ENCODE measurements around the gene PRDM2.
A peak's percentile ranks its signal among the peaks of the same experiment; 100 is the strongest.

The PRDM2 gene

GRCh38 chr1:13826591-13826990, 126.6 kb downstream of the PRDM2 start:
- no peak for ATAC-seq
- TF ChIP-seq PPARA (CRISPR knock-in tag; IDR thresholded peaks at IDR 0.05; ENCODE audit: borderline replicate concordance) (no peak), POU6F1 (CRISPR knock-in tag; IDR thresholded peaks at IDR 0.05; ENCODE audit: borderline replicate concordance, low read depth) (no peak), ESRRG (CRISPR knock-in tag; IDR thresholded peaks at IDR 0.05) (no peak), TOX (CRISPR knock-in tag; IDR thresholded peaks at IDR 0.05; ENCODE audit: borderline replicate concordance) (no peak), ARNTL (CRISPR knock-in tag; IDR thresholded peaks at IDR 0.05; ENCODE audit: borderline replicate concordance, low read depth) (no peak), OSR1 (CRISPR knock-in tag; IDR thresholded peaks at IDR 0.05) (no peak), ISL1 (CRISPR knock-in tag; IDR thresholded peaks at IDR 0.05) (no peak)

DNA sequence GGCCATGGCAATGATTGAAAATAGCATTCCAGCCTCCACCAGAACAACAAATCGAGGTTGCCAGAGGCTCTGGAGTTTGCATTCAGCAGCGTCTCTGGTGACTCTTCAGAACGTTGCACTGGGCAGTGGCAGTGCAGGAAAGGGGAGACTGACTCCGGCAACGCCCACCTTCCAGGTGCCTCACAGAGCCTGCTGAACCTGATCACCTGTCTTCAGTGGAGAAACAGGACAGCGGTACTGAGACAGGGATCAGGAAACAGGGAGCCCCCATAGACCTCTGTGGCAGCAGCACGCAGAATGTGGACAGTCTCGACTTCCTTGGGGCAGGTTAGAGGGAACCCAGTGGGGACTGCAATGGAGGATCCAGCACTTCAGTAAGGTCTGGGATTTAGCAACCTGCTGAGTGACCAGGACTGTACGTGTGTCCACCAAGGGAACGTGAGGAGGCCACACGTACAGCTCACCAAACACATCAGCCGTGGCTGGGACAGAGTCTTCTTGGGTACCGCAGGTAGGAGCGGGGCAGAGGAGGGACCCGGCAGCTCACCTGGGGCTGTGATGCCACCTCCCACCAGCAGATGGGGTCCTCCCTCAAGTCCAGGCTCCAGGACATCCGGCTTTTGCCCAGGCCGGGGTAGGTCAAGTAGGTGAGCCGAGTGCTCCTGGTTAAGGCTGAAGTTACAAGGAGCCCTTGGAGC, 128.6 kb downstream of the PRDM2 start:
- peak; percentile 76 for ATAC-seq
- TF ChIP-seq ZNF70 (CRISPR knock-in tag; IDR thresholded peaks at IDR 0.05): no peak
- TF ChIP-seq ZFP3 (CRISPR knock-in tag; IDR thresholded peaks at IDR 0.05): no peak
- TF ChIP-seq, protein P1, sequence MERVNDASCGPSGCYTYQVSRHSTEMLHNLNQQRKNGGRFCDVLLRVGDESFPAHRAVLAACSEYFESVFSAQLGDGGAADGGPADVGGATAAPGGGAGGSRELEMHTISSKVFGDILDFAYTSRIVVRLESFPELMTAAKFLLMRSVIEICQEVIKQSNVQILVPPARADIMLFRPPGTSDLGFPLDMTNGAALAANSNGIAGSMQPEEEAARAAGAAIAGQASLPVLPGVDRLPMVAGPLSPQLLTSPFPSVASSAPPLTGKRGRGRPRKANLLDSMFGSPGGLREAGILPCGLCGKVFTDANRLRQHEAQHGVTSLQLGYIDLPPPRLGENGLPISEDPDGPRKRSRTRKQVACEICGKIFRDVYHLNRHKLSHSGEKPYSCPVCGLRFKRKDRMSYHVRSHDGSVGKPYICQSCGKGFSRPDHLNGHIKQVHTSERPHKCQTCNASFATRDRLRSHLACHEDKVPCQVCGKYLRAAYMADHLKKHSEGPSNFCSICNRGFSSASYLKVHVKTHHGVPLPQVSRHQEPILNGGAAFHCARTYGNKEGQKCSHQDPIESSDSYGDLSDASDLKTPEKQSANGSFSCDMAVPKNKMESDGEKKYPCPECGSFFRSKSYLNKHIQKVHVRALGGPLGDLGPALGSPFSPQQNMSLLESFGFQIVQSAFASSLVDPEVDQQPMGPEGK (CRISPR knock-in tag; IDR thresholded peaks at IDR 0.05; ENCODE audit: borderline replicate concordance): no peak
- TF ChIP-seq, protein P2, sequence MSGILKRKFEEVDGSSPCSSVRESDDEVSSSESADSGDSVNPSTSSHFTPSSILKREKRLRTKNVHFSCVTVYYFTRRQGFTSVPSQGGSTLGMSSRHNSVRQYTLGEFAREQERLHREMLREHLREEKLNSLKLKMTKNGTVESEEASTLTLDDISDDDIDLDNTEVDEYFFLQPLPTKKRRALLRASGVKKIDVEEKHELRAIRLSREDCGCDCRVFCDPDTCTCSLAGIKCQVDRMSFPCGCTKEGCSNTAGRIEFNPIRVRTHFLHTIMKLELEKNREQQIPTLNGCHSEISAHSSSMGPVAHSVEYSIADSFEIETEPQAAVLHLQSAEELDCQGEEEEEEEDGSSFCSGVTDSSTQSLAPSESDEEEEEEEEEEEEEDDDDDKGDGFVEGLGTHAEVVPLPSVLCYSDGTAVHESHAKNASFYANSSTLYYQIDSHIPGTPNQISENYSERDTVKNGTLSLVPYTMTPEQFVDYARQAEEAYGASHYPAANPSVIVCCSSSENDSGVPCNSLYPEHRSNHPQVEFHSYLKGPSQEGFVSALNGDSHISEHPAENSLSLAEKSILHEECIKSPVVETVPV (CRISPR knock-in tag; IDR thresholded peaks at IDR 0.05): no peak
- TF ChIP-seq GLIS3 (CRISPR knock-in tag; IDR thresholded peaks at IDR 0.05): no peak
- no peak for TF ChIP-seq ZNF8 (CRISPR knock-in tag; IDR thresholded peaks at IDR 0.05)
- TF ChIP-seq CSDC2 (CRISPR knock-in tag; IDR thresholded peaks at IDR 0.05): no peak
- no peak for TF ChIP-seq BACH2 (CRISPR knock-in tag; IDR thresholded peaks at IDR 0.05; ENCODE audit: borderline replicate concordance)
- no peak for TF ChIP-seq RARB (CRISPR knock-in tag; IDR thresholded peaks at IDR 0.05)
- no peak for TF ChIP-seq TOX (CRISPR knock-in tag; IDR thresholded peaks at IDR 0.05; ENCODE audit: borderline replicate concordance)
- TF ChIP-seq, protein P3, sequence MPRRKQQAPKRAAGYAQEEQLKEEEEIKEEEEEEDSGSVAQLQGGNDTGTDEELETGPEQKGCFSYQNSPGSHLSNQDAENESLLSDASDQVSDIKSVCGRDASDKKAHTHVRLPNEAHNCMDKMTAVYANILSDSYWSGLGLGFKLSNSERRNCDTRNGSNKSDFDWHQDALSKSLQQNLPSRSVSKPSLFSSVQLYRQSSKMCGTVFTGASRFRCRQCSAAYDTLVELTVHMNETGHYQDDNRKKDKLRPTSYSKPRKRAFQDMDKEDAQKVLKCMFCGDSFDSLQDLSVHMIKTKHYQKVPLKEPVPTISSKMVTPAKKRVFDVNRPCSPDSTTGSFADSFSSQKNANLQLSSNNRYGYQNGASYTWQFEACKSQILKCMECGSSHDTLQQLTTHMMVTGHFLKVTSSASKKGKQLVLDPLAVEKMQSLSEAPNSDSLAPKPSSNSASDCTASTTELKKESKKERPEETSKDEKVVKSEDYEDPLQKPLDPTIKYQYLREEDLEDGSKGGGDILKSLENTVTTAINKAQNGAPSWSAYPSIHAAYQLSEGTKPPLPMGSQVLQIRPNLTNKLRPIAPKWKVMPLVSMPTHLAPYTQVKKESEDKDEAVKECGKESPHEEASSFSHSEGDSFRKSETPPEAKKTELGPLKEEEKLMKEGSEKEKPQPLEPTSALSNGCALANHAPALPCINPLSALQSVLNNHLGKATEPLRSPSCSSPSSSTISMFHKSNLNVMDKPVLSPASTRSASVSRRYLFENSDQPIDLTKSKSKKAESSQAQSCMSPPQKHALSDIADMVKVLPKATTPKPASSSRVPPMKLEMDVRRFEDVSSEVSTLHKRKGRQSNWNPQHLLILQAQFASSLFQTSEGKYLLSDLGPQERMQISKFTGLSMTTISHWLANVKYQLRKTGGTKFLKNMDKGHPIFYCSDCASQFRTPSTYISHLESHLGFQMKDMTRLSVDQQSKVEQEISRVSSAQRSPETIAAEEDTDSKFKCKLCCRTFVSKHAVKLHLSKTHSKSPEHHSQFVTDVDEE (CRISPR knock-in tag; IDR thresholded peaks at IDR 0.05): no peak
- no peak for TF ChIP-seq POU6F1 (CRISPR knock-in tag; IDR thresholded peaks at IDR 0.05; ENCODE audit: borderline replicate concordance, low read depth)
- TF ChIP-seq ZNF565 (CRISPR knock-in tag; conservative IDR thresholded peaks at IDR 0.05; ENCODE audit: low read depth): no peak
- TF ChIP-seq TCF4 (CRISPR knock-in tag; IDR thresholded peaks at IDR 0.05; ENCODE audit: borderline replicate concordance): no peak
- TF ChIP-seq ISL1 (CRISPR knock-in tag; IDR thresholded peaks at IDR 0.05): no peak
- TF ChIP-seq OSR1 (CRISPR knock-in tag; IDR thresholded peaks at IDR 0.05): no peak
- TF ChIP-seq ZC3H10 (CRISPR knock-in tag; IDR thresholded peaks at IDR 0.05): no peak
- no peak for TF ChIP-seq SNAI2 (CRISPR knock-in tag; IDR thresholded peaks at IDR 0.05)

All from SK-N-SH treated with all-trans-retinoic acid at 6 μM for 48 hours (cell line).